Measurements from ENCODE around the gene AGXT2.

GRCh38 chr5:35060236-35060635 is 12.5 kb upstream of the AGXT2 start:
- TF ChIP-seq CTCF (conservative IDR thresholded peaks at IDR 0.05; ENCODE audit: low read depth, low read length) (no peak), EZH2 (IDR thresholded peaks at IDR 0.05; ENCODE audit: low read length, unreplicated experiment) (no peak), EZH2phosphoT487 (IDR thresholded peaks at IDR 0.05; ENCODE audit: borderline replicate concordance, low read length) (no peak)
